Fibroblast of gingiva (primary cell): ENCODE measurements around the gene TYSND1.
"Not testable (repeated sequence)": the region's sequence is repeated elsewhere in the genome, so short reads cannot be mapped to it uniquely, and the experiment has no call there.

Experiments
- DNase-seq: peaks from one replicate; pipeline ENCODE4 v3.0.0-alpha.2; 2011; ENCODE audit warnings: low read depth

TYSND1 gene

DNA sequence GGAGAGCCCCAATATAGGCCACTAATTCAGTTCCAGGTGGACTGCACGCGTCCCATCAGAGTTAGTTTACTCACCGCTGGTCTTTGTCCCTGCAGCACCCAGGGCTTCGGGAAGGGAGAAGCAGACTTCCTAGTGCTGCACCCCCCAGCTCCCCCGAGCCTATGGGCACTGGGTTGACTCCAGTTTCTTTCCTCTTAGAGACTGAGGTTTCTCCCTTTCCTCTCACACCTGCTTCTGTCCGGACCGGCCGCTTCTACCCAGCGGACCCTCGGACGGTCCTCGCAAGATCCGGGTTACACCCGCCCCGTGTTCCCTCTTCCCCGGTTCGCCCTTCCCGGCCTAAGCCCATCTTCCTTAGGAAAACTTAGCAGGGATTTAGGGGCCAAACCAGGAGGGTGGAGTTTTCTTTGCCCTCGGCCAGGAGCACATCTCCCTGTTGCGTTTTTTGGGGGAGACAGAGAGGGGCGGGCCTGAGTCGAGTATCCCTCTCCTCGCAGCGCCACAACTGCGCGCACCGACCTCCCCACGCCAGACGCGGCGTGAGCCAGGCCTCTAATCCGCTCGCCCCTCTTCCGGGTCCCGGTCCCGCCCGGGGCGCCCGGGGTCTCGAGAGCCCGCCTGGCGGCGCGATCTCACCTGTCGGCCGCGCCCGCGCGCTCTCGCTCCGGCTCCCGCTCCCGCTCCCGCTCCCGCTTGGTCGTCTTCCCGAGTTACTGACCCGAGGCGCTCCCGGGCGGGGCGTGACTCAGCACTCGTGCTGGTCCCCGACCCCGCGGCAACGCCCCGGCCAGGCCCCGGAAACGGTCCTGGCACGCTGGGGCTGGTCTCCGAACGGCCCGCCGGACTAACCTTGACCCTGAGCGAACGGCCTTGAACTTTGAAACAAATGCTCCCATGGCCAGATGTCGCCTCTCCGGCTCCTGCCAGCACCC lies 14.1 kb downstream of the TYSND1 start, which contains the start of gene AIFM2:
TSS of gene AIFM2 (minus strand) at position 728 of the 932 bp plus-strand sequence. CDS start 8,741 bp downstream, outside the sequence.
- DNase-seq: peak; percentile 83

DNA sequence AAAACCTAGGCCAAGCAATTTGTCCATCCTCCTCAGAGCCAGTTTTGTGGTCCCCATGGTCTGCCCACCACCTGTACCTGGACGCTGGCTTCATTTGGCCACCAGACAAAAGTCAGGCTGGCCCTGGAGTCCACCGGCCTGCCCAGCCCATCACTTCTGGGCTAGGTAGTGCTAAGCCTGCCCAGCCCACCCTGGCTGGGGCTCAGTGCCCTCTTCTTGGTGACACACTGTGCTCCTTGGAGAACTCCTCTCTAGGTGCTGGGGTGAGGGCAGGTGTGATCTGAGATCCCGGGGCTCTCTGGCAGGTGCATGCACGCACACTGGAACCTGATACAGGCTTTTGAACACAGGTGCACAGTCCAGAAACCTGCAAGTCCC lies 15.0 kb downstream of the TYSND1 start:
- no peak for DNase-seq

DNA sequence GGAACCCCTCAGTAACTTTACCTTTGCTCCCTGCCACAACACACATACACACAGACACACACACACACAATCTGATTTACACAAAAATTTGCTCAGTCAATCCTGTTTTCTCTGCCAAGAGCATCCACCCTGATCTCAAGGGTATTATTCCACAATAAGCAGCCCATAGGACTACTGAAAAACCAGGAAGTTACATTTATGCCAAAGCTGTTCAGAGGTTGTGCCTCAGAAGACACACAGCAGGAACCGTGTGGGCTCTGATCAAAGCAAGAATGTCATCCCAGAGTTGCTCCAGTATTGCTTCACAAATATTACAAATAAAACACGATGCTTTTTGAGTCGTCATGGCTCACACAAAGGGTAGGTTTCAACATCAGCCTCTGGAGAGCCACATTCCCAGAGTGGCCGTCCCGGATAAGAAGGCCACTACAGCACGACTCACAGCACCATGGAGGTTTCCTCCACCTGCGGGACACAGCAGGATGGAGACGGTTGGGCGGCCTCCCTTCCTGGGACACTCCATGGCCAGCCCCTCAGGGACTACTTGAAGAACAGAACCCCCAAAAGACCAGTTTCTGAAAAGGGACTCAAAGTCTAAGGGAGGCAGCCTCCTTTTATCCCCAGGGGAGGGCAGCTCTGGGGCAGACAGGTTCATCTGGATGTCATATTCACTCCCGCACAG lies 15.5 kb downstream of the TYSND1 start:
- peak; percentile 97 for DNase-seq

DNA sequence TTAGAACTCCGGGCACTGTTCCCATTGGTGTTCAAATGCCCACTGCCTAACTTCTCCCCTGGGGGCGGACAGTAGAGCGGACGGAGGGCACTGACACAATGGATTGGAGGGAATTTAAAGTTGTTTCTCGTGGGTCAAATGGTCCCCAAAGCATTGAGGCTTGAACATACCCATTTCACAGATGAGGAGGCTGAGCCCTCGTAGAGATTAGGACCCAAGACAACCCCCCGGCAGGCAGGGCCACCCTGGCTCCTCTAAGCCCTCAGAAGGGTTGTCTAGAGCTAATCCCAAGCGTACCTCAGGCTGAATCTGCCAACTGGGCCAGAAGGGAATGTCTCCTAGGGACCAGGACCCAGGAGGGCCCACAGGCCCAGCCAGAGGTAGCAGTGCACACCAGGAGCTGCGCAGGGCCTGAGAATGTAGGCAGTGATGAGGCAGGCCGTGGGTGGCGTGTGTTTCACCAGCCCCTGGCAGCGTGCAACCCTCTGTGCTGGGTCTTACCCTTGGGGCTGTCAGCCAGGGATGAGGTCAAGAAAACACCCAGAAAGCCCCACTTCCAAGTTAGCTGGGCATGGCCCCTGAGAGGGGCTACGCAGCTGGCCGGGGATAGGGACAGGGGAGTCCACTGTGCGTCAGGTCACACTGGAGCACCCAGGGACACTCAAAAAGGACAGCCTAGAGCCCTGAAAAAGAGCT lies 19.7 kb downstream of the TYSND1 start:
- no peak for DNase-seq

DNA sequence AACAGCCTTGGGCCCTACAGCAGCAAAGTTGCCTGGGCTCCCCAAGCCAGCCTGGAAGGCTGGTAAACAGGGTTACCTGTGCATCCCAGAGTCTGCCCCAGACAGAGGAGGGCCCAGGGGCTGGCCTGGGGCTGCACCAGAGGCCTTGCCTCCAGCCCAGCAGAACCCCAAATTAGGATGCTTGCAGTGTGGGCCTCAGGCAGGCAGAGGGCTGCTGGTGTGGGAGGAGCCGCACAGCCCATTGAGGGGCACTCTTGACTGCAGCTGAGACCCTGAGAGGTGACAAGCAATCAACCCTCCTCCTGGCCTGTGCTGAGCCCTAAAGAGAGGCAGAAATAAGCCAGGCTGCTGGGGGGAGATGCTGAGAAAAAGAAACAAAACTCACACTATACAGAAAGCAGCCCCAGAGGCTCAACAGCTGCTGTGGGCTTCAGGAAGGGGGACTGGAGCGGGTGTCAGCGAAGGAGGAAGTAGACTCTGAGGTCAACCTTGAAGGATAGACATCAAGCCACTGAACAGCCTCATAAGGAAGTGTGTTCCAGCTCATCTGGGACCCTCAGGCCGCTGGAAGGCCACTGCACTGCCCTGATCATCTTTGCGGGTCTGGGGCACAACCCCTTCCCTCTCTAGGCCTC lies 20.5 kb downstream of the TYSND1 start:
- no peak for DNase-seq

DNA sequence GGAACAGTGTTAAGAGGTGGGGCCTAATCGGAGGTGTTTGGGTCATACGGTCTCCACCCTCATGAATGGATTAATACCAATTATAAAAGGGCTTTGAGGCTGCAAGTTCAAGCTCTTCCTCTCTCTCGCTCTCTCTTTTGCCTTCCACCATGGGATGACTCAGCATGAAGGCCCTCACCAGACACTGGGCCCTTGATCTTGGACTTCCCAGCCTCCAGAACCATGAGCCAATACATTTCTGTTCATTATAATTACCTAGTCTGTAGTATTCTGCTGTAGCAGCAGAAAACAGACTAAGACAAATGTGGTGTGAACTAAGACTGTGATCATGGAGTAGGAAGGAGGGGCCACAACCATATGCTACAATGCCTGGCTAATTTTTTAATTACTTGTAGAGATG lies 21.6 kb downstream of the TYSND1 start:
- DNase-seq: no peak

DNA sequence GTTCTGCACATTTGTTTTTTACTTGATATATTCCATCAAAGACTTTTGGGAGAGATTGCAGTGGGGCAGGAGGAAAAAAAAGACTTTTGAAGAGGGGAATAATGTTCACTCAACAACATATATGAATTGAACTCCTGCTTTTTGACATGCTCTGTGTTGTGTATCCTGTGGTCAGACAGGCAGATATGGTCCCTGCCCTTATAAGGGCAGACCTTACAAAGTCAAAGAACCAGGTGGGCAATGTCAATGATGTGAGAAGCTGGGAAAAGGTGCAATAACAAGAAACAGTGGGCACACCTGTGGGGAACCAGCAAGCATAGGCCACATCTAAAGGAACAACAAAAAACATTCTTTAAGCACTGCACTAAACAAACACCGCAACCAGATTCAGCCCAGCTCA lies 22.1 kb downstream of the TYSND1 start:
- no peak for DNase-seq

DNA sequence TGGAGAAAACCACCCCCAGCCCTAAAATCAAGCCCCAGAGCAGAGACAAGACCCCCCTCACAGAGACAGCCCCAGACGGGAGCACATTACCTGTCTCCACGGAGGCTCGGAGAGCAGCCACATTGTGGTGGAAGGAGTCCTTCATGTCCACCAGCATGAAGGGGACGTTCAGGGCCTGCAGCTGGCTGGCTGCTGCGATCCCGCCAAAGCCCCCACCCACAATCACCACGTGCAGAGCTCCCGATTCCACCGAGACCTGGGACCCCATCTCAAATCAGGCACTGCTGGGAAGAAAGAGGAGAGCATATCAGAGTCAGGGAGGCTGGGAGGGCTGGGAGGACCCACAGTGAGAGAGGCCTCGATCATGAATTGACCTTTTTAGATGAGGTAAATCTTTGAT lies 22.7 kb downstream of the TYSND1 start:
- no peak for DNase-seq

DNA sequence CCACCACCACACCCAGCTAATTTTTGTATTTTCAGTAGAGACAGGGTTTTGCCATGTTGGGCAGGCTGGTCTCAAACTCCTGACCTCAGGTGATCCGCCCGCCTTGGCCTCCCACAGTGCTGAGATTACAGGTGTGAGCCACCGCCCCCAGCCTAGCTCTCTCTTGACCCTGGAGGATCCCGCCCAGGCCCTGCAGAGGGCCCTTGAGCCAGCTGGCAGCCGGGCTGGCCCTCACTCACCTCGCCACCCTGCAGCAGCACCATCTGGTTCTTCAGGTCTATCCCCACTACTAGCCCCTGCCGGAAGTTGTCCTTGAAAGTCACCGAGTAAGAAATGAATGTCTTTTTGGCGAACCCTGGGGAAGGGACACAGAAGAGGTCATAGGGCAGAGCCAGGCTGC lies 23.3 kb downstream of the TYSND1 start:
- DNase-seq: not testable (repeated sequence)

DNA sequence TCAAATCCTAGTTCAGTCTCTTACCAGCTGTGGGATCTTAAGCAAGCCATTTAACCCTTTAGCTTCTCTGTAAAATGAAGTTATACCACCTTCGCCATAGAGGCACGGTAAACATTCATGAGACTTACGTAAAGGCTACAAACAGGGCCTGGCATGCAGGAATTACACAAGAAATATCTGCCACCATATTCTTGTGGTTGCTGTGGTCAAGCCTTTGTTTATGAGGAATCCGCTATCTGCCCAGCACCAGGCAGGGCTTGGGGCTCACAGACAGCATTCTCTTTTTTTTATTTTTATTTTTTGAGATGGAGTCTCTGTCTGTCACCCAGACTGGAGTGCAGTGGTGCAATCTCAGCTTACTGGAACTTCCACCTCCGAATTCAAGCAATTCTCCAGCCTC lies 23.8 kb downstream of the TYSND1 start:
- peak; percentile 45 for DNase-seq

DNA sequence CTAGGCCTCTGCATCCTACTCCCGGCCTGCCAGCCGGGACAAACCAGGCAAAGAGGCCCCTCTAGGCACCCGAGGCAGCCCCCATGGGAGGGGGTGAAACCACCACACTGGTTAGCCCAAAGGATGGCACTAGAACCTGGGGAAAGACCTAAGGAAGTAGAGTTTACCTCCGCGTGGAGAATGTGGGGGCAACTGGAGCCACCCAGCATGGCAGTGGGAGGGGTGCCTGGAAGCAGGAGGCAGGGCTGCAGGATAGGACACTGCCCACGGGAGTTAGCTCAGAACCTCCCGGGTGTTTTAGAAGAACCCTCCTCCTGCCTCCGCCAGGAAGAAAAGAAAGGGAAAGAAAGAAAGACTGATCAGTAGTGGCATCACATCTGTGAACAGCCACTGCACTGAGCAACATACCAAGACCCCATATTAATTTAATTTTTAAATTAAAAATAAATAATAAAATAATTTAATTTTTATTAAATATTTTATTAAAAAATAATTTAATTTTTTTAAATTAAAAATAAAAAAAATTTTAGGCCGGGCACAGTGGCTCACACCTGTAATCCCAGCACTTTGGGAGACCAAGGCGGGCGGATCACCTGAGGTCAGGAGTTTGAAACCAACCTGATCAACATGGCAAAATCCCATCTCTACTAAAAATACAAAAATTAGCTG lies 25.1 kb downstream of the TYSND1 start:
- DNase-seq: no peak

DNA sequence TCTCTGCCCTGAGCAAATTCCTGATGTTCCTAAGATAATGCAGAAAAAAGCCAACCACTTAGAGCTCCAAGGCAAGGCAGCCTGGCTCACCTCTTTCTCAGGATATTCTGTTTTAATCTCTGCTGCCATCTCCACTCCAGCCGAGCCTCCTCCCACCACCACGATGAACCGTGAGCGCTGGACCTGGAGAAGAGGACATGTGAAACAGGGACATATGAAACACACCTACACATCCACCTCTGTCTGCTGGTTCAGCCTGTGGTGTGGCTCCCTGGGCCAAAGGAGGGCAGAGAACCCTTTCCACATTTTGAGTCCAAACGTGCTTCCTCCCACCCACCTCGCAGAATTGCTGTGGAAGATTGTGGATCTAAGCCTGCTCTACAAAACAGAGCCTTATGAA lies 26.1 kb downstream of the TYSND1 start:
- DNase-seq: no peak

DNA sequence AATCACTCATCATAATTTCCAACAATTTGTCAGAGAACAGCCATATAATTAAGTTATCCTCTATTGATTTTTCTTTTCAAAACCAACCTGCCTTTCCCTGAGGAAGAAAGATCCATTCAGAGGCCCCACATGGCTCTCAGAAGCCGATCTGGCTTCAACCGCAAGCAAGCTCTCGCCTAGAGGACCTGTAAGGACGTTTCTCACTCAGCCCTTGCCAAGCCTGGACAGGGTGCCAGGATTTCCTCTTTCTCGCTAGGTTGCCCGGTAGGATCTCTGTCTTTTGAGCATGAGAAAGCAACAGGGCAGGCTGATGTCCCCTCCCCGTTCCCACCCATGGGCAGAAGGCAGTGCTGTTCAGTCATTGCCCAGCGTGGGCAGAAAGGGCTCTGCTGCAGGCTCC lies 26.9 kb downstream of the TYSND1 start:
- no peak for DNase-seq

DNA sequence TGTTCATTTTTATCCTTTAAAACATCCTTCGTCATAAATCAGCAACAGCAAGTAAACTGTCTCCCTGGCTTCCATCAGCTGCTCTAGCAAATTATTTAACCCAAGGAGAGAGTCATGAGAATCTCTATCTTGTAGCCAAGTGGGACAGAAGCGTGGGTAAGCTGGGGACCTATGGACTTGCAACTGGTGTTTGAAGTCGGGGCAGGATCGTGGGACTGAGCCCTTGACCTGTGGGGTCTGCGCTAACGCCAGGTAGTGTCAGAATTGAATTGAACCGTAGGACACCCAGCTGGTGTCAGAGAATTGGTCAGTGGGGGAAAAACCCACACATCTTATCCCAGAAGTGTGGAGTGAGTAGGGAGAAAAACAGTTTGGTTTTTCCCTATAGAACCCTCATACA lies 27.3 kb downstream of the TYSND1 start:
- DNase-seq: no peak

DNA sequence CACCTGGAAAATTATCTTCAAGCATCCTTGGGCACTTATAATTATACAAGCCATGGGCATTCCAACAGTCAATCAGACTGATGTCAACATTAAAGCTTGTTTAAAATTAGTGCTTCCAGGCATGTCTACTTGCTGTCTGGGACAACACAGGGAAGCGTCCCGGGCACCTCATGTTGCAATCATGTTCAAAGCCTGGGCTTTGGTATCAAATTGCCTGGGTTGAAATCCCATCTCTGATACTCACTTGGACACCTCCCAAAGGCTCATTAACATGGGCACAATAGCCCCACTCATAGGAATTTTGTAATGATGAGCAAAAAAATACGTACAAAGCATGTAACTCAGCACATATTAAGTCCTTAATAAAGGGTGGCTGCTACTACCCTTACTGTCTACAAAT lies 28.3 kb downstream of the TYSND1 start:
- DNase-seq: peak; percentile 81

DNA sequence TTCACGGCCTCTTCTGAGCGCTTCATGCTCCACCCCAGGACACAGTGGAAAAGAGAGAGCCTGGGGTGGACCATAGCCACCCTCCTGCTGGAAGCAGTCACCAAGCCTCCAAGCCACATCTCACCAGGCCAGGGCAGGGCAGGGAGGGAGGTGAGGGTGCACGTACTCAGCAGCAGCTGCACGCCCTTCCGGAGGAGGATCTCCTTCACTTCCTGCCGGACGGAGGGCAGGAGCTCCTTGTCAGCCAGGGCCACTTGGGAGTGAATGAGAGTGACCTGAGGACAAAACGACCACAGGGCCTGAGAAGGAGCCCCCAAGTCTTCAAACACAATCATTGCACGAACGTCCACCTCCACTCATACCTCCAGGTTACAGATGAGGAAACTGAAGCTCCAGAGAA lies 28.9 kb downstream of the TYSND1 start:
- no peak for DNase-seq

DNA sequence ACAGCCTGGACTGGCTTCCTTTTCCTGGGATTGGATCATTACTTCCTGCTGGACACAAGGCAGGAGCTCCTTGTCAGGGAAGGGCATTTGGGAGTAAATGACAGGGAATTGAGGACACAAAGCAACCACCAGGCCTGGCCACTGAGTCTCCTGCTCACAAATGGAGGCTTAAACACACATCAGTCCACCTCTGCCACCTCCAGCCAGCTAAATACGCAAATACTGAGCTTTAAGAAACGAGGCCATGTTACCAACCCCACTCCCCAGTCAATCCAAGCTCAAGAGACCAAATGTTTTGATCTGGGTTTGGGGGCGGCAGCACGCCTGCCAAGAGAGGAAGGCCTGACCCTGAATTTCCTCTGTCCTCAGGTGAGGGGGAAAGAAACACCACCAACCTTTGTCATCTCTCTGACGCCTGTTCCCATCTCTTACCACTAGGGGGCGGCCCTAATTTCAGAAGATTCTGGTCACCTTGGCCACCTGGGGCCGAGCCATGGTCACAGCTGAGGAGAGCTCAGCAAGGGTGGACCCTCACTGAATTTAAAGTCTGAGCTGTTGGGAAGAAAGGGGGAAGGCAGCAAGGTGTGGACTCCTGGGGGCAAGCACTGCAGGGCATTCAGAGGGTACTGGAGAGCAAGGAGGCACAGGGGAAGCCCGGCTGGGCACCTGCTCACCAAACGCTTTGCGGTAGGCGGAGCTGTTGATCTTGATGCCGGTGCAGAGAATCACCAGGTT lies 30.4 kb downstream of the TYSND1 start:
- no peak for DNase-seq

DNA sequence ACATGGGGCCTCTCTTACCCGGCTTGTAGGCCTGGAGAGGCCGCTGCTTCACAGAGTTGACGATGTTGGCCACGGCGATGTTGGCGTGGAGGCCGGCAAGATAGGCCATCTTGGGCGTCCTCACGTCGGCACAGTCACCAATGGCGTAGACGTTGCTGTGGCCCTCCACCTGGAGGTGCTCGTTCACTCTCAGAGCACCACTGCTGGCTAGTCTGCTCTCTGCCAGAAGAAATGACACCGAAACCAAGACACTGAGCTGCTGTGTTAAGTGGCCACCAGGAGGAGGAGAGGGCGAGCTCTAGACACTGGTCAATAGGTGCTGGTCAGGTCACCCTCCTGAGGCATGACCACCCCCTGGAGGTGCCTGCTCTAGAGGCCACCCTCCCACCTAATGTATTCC lies 31.6 kb downstream of the TYSND1 start:
- DNase-seq: no peak

DNA sequence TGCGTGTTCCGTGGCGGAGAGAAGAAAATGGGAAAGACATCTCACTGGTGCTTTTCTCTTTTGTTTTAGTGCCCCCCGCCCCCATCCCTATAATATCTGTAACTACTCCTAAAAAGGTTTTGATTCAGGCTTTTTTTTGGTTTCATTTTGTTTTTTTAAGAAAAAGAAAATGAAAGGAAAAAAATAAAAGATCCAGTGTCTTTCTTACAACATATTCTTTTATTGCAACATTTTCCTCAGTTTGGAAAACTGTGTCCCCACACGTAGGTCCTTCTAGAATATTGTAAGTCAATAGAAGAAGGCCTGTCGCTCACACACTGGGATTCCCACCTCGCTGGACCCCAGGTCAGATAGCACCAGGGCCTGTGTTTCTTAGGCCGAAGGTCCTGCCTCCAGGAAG lies 34.4 kb downstream of the TYSND1 start:
- no peak for DNase-seq

DNA sequence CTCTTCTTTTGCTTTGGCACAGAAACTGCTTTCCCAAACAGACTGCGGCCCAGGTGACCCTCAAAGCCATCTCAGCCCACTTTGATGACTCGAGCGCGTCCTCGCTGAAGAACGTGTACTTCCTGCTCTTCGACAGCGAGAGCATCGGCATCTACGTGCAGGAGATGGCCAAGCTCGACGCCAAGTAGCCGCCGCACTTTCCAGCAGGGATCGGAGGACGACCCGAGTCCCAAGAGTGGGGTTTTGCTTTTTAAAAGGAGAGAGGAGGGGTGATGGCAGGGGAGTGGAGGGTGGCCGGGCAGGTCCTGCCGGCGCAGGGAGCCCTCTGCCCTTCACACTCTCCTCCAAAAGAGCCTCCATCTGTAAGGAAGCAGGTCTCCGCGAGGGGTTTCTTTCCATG lies 35.0 kb downstream of the TYSND1 start:
- DNase-seq: no peak
